GM19351 (cell line): ENCODE data around the gene VPS72.
"Not testable (repeated sequence)": the region's sequence is repeated elsewhere in the genome, so short reads cannot be mapped to it uniquely, and the experiment has no call there.

ENCODE experiments used
- ATAC-seq: cut with Tn5 transposase; IDR thresholded peaks from one replicate; pipeline ENCODE4 v1.9.1; 2021; ENCODE audit warnings: mild to moderate bottlenecking, moderate library complexity; ENCODE audit not compliant: unreplicated experiment

VPS72 gene, protein sequence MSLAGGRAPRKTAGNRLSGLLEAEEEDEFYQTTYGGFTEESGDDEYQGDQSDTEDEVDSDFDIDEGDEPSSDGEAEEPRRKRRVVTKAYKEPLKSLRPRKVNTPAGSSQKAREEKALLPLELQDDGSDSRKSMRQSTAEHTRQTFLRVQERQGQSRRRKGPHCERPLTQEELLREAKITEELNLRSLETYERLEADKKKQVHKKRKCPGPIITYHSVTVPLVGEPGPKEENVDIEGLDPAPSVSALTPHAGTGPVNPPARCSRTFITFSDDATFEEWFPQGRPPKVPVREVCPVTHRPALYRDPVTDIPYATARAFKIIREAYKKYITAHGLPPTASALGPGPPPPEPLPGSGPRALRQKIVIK

DNA sequence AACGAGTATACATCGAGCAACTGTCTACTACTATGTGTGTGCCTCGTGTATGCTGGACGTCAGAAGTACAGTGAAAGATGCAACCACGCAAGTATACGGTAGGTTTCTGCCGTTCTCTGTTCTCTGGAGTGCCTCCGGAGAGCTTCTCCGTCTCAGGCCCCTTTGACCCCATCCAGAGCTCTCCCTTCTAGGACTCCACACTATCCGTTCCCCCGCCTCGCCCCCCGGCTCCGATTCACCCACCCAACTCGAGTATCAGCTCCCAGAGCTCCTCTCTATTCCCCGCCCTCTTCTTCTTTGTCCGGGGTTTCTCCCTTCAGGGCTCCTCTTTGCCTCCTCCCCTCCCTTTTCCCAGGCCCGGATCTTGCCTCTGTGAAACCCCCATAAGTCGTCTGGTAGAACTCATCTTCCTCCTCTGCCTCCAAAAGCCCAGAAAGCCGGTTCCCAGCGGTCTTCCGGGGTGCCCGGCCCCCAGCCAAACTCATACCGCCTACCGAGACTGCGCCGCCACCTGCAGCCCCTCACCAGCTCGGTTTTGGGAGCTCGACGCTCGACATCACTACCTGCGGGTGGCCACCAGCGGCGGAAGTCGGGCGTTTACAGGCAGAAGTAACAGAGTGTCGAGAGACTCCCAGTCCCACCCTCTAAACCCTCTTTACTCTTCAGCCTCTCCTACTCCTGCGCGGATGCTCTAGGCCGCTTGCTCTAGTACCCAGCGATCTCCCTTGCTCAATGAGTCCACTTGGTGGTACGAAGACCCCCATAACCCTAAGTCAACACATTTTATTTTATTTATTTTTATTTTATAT, at the start of gene VPS72:
Gene VPS72 (minus strand): TSS at position 561 of the 809 bp plus-strand sequence. CDS start 76 bp downstream, at position 485.
- peak; percentile 83 for ATAC-seq

- ATAC-seq: no peak
Measured at GRCh38 chr1:151238467-151238739, 48.4 kb upstream of the VPS72 start.

DNA sequence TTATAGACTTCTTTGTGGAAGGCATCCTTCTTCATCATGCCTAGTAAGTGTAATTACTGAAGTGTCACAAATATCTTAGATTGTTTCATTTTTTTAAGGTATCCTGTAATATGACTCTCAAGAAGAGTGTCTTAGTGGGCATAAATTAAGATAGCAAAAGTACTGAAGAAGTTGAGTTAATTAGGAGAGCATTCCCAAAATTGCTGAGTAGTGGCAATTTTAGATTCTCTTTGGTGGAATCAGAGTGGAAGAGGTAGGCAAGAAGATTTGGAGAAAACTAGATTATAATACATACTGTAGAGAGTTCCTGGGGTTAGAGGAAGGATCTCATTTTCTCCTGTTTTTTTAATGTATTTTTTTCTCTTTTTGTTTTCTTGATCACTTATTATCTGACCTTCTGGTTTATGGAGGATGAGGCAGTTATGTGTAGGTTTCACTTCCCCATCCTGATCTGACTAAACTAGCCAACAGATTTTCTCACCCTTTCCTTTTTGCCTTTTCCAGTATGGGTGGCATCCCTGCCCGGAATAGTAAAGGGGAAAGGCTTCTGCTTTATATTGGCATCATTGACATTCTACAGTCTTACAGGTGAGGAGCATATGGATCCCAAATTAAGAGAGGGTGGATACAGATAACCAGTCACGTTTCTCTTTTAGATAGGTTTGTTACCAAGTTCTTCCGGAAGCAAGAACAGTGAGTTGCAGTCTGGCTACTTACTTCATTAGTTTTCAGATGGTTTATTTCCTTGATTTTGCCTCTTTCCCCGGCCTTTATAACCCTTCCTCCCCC, 47.9 kb upstream of the VPS72 start:
- no peak for ATAC-seq

GRCh38 chr1:151235235-151235634, 45.2 kb upstream of the VPS72 start:
- ATAC-seq: no peak

DNA sequence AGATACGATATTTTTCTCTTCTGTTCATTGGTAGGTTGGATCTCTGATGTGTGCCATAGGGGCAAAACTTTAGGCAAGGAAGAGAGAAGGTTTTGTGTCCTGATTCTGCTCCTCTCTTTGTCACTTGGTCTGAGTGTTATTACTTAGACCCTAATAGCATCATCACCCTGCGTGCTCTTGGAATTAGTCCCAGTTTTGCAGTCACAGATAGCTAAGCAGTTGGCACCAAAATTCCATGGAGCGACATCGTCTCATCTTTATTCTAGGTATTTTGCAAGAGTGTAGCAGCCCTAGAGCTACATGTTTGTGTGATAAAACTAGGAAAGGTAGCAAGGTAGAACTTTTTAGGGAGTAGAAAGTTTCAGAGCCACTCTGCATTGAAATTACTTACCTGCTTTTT, 32.1 kb upstream of the VPS72 start:
- no peak for ATAC-seq

- ATAC-seq: no peak
Measured at GRCh38 chr1:151221616-151222015, 31.6 kb upstream of the VPS72 start.

- ATAC-seq: no peak
Measured at GRCh38 chr1:151213560-151213959, 23.6 kb upstream of the VPS72 start.

- no peak for ATAC-seq
Measured at GRCh38 chr1:151211972-151212705, 22.1 kb upstream of the VPS72 start.

DNA sequence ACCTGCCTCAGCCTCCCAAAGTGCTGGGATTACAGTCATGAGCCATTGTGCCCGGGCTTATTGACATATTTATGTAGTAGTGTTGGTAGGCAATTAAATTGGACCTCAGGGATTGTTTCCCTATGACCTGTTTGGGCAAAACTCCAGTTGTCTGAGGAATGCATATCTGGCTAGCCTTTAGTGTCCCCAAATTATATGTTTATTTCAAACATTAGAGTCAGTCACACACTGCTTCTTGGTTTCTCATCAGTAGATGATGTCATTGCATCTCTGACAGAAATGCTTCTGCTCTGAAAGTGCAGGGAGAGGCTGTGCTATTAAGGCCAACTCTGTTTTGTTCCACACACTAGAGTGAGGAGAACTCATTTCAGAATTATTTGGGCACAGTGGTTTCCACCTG, 20.8 kb upstream of the VPS72 start:
- no peak for ATAC-seq

DNA sequence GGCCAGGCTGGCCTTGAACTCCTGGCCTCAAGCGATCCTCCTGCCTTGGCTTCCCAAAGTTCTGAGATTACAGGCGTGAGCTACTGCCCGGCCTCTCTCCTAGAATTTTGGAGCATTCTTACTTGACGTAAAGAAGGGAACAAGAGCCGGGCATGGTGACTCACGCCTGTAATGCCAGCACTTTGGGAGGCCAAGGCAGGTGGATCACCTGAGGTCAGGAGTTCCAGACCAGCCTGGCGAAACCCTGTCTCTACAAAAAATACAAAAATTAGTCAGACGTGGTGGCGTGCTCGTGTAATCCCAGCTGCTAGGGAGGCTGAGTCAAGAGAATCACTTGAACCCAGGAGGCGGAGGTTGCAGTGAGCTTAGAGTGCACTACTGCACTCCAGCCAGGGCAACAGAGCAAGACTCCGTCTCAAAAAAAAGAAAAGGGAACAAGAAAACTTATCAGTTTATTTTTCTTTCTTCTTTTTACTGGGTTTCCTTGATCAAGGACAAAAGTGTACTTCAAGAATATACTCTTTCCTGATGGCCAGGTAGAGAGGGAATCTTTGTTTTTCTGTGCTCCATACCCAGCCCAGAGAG, 15.5 kb upstream of the VPS72 start:
- not testable (repeated sequence) for ATAC-seq

DNA sequence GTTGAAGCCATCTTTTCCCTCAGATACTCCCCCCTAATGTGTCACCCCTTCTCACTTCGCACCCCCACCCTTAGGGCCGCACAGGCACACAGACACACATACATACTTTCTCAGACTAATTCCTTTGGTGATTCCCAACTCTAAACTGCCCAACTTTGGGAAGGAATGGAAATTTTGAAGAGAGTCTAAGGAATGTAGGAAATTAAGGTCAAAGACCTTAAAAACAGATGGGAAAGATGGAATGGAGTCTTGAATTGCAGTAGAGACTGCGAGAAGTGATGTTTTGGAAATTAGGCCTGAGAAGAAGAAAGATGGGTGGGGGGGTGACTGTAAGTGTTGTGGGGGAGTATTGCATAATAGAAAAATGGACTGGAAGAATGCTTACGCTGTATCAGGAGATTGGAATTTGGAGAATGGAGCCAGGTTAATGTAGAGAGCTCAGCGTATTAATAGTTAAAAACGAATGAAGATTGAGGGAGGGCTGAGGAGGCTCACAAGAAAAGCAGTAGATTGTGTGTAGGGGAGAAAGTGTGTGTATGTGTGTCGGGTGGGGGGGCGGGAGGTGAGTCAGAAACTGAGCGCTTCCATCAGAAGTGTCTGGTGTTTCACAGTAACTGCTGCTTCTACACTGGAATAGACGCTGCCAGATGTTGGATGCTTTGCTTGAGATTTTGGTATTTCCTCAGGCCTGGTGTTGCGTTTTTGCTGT, 10.0 kb upstream of the VPS72 start:
- no peak for ATAC-seq

DNA sequence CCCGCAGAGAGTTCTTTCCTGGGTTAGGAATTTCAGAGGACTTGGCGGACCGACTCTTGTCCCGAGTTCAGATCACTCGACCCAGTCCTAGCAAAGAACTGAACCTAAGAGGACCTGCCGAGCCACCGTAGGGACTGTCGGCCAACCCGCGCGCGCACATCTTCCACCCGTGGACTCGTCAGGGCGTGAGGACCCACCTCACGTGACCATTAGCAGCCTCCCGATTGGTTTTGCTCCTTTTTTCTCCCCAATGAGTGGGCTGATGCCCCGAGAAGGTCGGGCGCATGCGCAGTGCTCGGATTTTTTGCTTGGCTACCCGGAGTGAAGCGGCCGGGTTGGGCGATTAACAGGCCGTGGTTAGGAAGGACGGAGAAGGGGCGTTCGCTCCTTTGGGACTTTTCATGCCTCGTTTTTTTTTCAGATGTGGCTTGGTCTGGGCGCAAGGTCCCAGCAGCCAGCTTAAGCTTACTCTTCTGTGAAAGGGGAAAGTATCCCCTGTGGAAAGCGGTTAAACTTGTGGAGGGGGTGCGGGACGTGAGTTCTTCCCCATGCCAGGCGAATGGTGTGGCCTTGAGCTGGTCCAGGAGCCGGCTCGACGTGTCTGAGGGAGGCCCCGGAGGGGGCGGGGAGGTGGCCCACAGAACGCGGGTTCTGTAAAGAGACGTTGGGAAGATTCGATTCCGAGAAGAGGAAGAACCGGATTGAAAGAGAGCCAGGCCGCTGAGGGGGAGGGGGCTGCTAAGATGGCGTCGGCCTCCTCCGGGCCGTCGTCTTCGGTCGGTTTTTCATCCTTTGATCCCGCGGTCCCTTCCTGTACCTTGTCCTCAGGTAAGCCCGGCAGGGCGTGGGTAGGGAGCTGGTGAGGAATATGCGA, 8.5 kb upstream of the VPS72 start, which contains the start of gene PIP5K1A:
Gene PIP5K1A (plus strand): TSS at position 299 of the 874 bp plus-strand sequence. CDS start 445 bp downstream, at position 744.
- peak; percentile 86 for ATAC-seq

DNA sequence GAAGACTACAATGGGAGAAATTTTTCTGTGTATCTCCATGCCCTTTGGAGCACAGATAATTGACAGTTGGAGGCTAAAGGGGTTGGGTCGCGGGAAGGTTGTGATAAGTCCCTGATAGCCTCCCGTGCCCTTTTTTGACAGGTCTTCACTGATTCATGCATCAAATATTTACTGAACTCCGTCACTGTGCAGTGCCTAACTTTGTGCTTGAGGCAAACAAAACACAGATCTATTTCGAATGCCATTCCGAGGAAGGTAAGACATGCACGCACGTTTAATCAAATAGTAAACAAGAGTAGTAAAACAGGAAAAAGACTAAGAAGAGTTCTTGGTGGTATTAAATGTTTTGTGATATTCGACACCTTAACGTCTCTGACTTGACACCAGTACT, 7.9 kb upstream of the VPS72 start:
- ATAC-seq: no peak

GRCh38 chr1:151196292-151196800, 6.3 kb upstream of the VPS72 start:
- ATAC-seq: no peak

DNA sequence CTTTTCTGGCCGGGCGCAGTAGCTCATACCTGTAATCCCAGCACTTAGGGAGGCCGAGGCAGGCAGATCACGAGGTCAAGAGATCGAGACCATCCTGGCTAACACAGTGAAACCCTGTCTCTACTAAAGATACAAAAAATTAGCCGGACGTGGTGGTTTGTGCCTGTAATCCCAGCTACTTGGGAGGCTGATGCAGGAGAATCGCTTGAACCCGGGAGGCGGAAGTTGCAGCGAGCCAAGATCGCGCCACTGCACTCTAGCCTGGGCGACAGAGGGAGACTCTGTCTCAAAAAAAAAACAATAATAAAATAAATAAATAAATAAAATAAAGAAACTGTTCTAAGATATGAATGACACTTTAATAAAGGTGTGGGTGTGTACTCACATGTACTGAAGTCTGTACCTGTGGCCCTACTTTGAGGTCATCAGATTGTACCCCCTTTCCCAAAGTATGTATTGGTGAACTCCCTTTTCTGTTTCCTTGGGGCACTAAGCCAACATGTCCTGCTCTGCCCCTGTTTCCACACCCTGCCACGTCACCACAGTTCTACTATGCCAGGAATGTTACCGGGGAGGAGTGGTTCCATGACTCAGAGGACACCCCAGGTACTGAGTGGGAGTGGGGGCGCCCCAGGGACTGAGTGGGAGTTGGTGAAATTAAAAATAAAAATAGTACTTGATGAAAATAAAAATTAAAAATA, 5.0 kb upstream of the VPS72 start:
- not testable (repeated sequence) for ATAC-seq

- ATAC-seq: no peak
Measured at GRCh38 chr1:151193856-151194255, 3.9 kb upstream of the VPS72 start.

DNA sequence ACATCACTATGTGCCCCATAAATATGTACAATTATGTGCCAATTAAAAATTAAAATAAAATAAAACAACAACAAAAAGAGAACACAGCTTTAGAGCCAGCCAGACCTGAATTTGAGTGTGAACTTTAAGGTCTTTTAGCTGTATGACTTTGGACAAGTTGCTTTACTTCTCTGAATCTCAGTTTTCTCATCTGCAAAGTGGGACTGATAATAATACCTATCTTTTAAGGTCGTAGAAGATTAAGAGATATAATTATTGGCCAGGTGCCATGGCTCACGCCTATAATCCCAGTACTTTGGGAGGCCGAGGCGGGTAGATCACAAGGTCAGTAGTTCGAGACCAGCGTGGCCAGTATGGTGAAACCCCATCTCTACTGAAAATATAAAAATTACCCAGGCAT, 3.3 kb upstream of the VPS72 start:
- no peak for ATAC-seq

GRCh38 chr1:151192047-151192446, 2.0 kb upstream of the VPS72 start:
- no peak for ATAC-seq
